GM06990 (cell line): Measurements from ENCODE around the gene RNF4.
"Not testable (repeated sequence)": the region's sequence is repeated elsewhere in the genome, so short reads cannot be mapped to it uniquely, and the experiment has no call there.

Experiments
- DNase-seq: peaks from one replicate; pipeline ENCODE4 v3.0.0-alpha.2; 2011; ENCODE audit not compliant: insufficient read length; ENCODE audit errors: extremely low read depth
- H3K27me3 ChIP-seq: replicated peaks from 2 replicates; pipeline ENCODE4 v1.6.0; 2011; ENCODE audit warnings: low read length; ENCODE audit not compliant: control insufficient read depth, insufficient read depth
- H3K36me3 ChIP-seq: 2 replicates; pipeline ENCODE4 v1.5.1; 2011; ENCODE audit warnings: low read length; ENCODE audit not compliant: control insufficient read depth, insufficient read depth
- H3K4me3 ChIP-seq: replicated peaks from 2 replicates; pipeline ENCODE4 v1.5.1; 2011; ENCODE audit warnings: low read depth, mild to moderate bottlenecking, control low read depth, low read length
- CTCF ChIP-seq: IDR thresholded peaks from 2 replicates; pipeline ENCODE4 v1.5.1; 2011; ENCODE audit warnings: low read length, control low read depth, mild to moderate bottlenecking, inconsistent platforms; ENCODE audit not compliant: insufficient read depth, poor library complexity, severe bottlenecking

Gene RNF4

GRCh38 chr4:2462992-2463762 is 5.7 kb upstream of the RNF4 start:
- DNase-seq: no peak

GRCh38 chr4:2465032-2465431 is 3.9 kb upstream of the RNF4 start:
- no peaks in the 10 kb centered on the region for H3K27me3 ChIP-seq
- H3K4me3 ChIP-seq: no peak overlapping the region
- no peaks in the 10 kb centered on the region for H3K36me3 ChIP-seq
- no peak for TF ChIP-seq CTCF
- no peak for DNase-seq

More at GRCh38 chr4:2462992-2463762, 5.7 kb upstream of the RNF4 start:
- Histone ChIP-seq H3K27me3 (no peaks in the 10 kb centered on the region), H3K4me3 (peak overlapping the region; percentile 38), H3K36me3 (no peaks in the 10 kb centered on the region)
- TF ChIP-seq CTCF: no peak

- not testable (repeated sequence) for H3K27me3 ChIP-seq, H3K36me3 ChIP-seq, H3K4me3 ChIP-seq, DNase-seq
Observed at GRCh38 chr4:2465544-2465943, 3.4 kb upstream of the RNF4 start.

GRCh38 chr4:2469192-2469984 is 482 bp downstream of the RNF4 start:
- Histone ChIP-seq H3K4me3 (peak overlapping the region; percentile 88), H3K27me3 (no peaks in the 10 kb centered on the region), H3K36me3 (no peaks in the 10 kb centered on the region; the same call in 1 of the 2 replicates)
- DNase-seq: peak; percentile 85
- TF ChIP-seq CTCF: peak; percentile 3

GRCh38 chr4:2470791-2471190 is 1.9 kb downstream of the RNF4 start:
- no peak for TF ChIP-seq CTCF
- peak overlapping the region; percentile 88 for H3K4me3 ChIP-seq
- DNase-seq: no peak
- no peaks in the 10 kb centered on the region; the same call in none of the 2 replicates for H3K36me3 ChIP-seq
- no peaks in the 10 kb centered on the region for H3K27me3 ChIP-seq

- Histone ChIP-seq H3K27me3 (no peaks in the 10 kb centered on the region), H3K36me3 (no peaks in the 10 kb centered on the region; the same call in none of the 2 replicates), H3K4me3 (no peak overlapping the region)
- no peak for DNase-seq
- no peak for TF ChIP-seq CTCF
Observed at GRCh38 chr4:2472187-2472586, 3.3 kb downstream of the RNF4 start.
